ENCODE data around the gene ATP11B.

Gene ATP11B

DNA sequence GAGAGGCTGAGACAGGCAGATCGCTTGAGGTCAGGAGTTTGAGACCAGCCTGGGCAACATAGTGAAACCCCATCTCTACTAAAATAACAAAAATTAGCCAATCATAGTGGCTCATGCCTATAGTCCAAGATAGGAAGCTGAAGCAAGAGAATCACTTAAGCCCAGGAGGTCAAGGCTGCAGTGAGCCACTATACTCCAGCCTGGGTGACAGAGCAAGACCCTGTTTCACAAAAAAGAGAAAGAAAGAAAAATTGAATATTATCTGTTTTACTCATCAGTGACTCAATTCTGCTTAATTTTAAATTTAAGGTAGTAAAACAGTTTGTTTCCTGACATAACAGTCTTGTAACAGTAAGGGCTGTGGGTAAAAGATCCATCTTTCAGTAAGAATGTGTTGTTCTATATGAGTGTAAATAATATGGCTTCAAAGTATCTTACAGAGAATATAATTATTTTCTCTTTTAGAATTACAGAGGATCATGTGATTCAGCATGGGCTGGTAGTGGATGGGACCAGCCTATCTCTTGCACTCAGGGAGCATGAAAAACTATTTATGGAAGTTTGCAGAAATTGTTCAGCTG lies 85.8 kb downstream of the ATP11B start (continued):
- no peak for TF ChIP-seq ZNF157 (tag by site-specific recombination; IDR thresholded peaks at IDR 0.05)
- TF ChIP-seq ZNF610 (tag by site-specific recombination; IDR thresholded peaks at IDR 0.05; ENCODE audit: borderline replicate concordance), result no peak

DNA sequence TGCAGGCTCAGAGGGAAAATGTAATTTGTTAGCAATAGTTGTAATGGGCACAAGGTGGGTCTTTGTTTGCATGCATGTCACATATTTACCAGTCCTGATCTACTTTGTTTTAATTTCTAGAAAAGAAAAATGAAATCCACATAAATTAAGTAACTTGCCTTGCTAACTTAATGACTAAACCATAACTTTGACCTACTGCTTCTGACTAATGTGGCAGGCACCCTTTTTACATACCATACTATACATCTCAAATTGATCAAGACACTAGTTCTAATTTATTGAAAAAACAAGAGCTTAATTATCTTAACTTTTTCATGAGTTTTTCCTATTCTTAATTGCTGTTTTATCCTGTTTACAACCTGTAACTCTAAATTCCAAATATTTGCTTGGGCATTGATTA lies 93.2 kb downstream of the ATP11B start:
- ChIA-PET POLR2A (no interaction called here), CTCF (interaction anchor here (0.7 kb wide), 1 partner anchor 18 kb away, joined by 3 read pairs; no protein-coding TSS in a partner anchor)
- Histone ChIP-seq H3K4me1 (ENCODE audit: control insufficient read depth, insufficient read depth, low read length) (no peaks in the 10 kb centered on the region), H3K4me3 (ENCODE audit: low read depth, low read length) (no peak overlapping the region), H3K27ac (ENCODE audit: extremely low read depth, low read depth, low read length) (no peak overlapping the region), H3K36me3 (ENCODE audit: control insufficient read depth in 2 of 2, insufficient read depth in 1 of 2, low read length in 2 of 2) (peaks cover 3 to 33% of the 10 kb centered on the region in 2 experiments; a peak in 2 of 3 replicates), H3K9me3 (ENCODE audit: control insufficient read depth, insufficient read depth, low read depth, low read length) (no peaks in the 10 kb centered on the region)
- TF ChIP-seq ZNF510 (tag by site-specific recombination; IDR thresholded peaks at IDR 0.05; ENCODE audit: insufficient replicate concordance) (no peak), ZNF654 (tag by site-specific recombination; IDR thresholded peaks at IDR 0.05; ENCODE audit: low read depth) (no peak), ZXDB (tag by site-specific recombination; IDR thresholded peaks at IDR 0.05) (no peak), ZNF596 (tag by site-specific recombination; IDR thresholded peaks at IDR 0.05) (no peak), RBAK (tag by site-specific recombination; IDR thresholded peaks at IDR 0.05) (no peak), ZNF221 (tag by site-specific recombination; IDR thresholded peaks at IDR 0.05; ENCODE audit: borderline replicate concordance) (no peak), ZIC2 (tag by site-specific recombination; IDR thresholded peaks at IDR 0.05) (no peak)
- TF ChIP-seq, protein P1, sequence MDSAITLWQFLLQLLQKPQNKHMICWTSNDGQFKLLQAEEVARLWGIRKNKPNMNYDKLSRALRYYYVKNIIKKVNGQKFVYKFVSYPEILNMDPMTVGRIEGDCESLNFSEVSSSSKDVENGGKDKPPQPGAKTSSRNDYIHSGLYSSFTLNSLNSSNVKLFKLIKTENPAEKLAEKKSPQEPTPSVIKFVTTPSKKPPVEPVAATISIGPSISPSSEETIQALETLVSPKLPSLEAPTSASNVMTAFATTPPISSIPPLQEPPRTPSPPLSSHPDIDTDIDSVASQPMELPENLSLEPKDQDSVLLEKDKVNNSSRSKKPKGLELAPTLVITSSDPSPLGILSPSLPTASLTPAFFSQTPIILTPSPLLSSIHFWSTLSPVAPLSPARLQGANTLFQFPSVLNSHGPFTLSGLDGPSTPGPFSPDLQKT (IDR thresholded peaks at IDR 0.05; ENCODE audit: borderline replicate concordance, low read depth, low read length), result no peak
- TF ChIP-seq, protein P2, sequence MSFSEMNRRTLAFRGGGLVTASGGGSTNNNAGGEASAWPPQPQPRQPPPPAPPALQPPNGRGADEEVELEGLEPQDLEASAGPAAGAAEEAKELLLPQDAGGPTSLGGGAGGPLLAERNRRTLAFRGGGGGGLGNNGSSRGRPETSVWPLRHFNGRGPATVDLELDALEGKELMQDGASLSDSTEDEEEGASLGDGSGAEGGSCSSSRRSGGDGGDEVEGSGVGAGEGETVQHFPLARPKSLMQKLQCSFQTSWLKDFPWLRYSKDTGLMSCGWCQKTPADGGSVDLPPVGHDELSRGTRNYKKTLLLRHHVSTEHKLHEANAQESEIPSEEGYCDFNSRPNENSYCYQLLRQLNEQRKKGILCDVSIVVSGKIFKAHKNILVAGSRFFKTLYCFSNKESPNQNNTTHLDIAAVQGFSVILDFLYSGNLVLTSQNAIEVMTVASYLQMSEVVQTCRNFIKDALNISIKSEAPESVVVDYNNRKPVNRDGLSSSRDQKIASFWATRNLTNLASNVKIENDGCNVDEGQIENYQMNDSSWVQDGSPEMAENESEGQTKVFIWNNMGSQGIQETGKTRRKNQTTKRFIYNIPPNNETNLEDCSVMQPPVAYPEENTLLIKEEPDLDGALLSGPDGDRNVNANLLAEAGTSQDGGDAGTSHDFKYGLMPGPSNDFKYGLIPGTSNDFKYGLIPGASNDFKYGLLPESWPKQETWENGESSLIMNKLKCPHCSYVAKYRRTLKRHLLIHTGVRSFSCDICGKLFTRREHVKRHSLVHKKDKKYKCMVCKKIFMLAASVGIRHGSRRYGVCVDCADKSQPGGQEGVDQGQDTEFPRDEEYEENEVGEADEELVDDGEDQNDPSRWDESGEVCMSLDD (tag by site-specific recombination; IDR thresholded peaks at IDR 0.05), result no peak
- TF ChIP-seq, protein P3, sequence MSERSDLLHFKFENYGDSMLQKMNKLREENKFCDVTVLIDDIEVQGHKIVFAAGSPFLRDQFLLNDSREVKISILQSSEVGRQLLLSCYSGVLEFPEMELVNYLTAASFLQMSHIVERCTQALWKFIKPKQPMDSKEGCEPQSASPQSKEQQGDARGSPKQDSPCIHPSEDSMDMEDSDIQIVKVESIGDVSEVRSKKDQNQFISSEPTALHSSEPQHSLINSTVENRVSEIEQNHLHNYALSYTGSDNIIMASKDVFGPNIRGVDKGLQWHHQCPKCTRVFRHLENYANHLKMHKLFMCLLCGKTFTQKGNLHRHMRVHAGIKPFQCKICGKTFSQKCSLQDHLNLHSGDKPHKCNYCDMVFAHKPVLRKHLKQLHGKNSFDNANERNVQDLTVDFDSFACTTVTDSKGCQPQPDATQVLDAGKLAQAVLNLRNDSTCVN (tag by site-specific recombination; optimal IDR thresholded peaks at IDR 0.05), result no peak
- TF ChIP-seq, protein P4, sequence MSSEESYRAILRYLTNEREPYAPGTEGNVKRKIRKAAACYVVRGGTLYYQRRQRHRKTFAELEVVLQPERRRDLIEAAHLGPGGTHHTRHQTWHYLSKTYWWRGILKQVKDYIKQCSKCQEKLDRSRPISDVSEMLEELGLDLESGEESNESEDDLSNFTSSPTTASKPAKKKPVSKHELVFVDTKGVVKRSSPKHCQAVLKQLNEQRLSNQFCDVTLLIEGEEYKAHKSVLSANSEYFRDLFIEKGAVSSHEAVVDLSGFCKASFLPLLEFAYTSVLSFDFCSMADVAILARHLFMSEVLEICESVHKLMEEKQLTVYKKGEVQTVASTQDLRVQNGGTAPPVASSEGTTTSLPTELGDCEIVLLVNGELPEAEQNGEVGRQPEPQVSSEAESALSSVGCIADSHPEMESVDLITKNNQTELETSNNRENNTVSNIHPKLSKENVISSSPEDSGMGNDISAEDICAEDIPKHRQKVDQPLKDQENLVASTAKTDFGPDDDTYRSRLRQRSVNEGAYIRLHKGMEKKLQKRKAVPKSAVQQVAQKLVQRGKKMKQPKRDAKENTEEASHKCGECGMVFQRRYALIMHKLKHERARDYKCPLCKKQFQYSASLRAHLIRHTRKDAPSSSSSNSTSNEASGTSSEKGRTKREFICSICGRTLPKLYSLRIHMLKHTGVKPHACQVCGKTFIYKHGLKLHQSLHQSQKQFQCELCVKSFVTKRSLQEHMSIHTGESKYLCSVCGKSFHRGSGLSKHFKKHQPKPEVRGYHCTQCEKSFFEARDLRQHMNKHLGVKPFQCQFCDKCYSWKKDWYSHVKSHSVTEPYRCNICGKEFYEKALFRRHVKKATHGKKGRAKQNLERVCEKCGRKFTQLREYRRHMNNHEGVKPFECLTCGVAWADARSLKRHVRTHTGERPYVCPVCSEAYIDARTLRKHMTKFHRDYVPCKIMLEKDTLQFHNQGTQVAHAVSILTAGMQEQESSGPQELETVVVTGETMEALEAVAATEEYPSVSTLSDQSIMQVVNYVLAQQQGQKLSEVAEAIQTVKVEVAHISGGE (tag by site-specific recombination; conservative IDR thresholded peaks at IDR 0.05; ENCODE audit: low read depth), result no peak

All from HEK293 (cell line).